AG04450 (cell line): ENCODE measurements around the gene DPY19L3. TPM values are rescaled to one million over a fixed set of nuclear protein-coding genes. Genes with fewer than 3 reads are reported as not detected.
A peak's percentile ranks its signal among the peaks of the same experiment; 100 is the strongest.

Experiments used
- CTCF ChIA-PET: fragments of 300-600, 350-600 bp; formaldehyde crosslinking; extraction: SDS; loops from one replicate; lab custom pipeline; 2022; ENCODE audit warnings: antibody characterized with exemption, inconsistent platforms; lab: Charles Lee
- POLR2A ChIA-PET: fragments of 350-600 bp; formaldehyde crosslinking; extraction: SDS; loops from one replicate; lab custom pipeline; 2021; ENCODE audit warnings: antibody characterized with exemption, inconsistent platforms; lab: Yijun Ruan, JAX
- DNase-seq: peaks from one replicate; pipeline ENCODE4 v3.0.0-alpha.2; 2011; ENCODE audit warnings: low read depth, low spot score
- H3K27ac ChIP-seq: one replicate; pipeline ENCODE4 v1.5.1; 2012; ENCODE audit warnings: low read depth, low read length, control low read depth
- H3K27me3 ChIP-seq: one replicate; pipeline ENCODE4 v1.6.0; 2012; ENCODE audit warnings: low read length; ENCODE audit not compliant: control insufficient read depth, insufficient read depth
- H3K4me3 ChIP-seq: 2 replicates; pipeline ENCODE4 v1.5.1; 2011; ENCODE audit warnings: mild to moderate bottlenecking, low read depth, low read length, control low read depth
- H3K9me3 ChIP-seq: 2 replicates; pipeline ENCODE4 v1.5.1; 2012; ENCODE audit warnings: low read length; ENCODE audit not compliant: control insufficient read depth, insufficient read depth
- CTCF ChIP-seq: IDR thresholded peaks from 2 replicates; pipeline ENCODE4 v1.5.1; 2011; ENCODE audit warnings: low read depth, low read length, control low read depth, inconsistent platforms
- polyA plus RNA-seq: library from polyadenylated mRNA; depleted of rRNA; stranded (reverse); fragments of >200 nt; gene quantifications from 2 replicates; pipeline ENCODE4 v1.2.3, GENCODE V29; 2011

DPY19L3 gene
- polyA plus RNA-seq, 1 experiment, result 39.2 TPM

- no peaks in the 10 kb centered on the region; the same call in 1 of the 2 replicates for H3K9me3 ChIP-seq
- TF ChIP-seq CTCF, result no peak
- CTCF ChIA-PET, result no interaction called here
- H3K27ac ChIP-seq, result no peak overlapping the region
- no peaks in the 10 kb centered on the region for H3K27me3 ChIP-seq
- no peak overlapping the region for H3K4me3 ChIP-seq
- POLR2A ChIA-PET, result no interaction called here
- no peak for DNase-seq
Observed at GRCh38 chr19:32448026-32448425, 42.5 kb downstream of the DPY19L3 start.

GRCh38 chr19:32450217-32450616 is 44.6 kb downstream of the DPY19L3 start:
- ChIA-PET POLR2A (interaction anchor here (1.2 kb wide), 1 partner anchor 45 kb away, joined by 10 read pairs; the partner anchor contains the start of gene DPY19L3), CTCF (interaction anchor here (1.2 kb wide), 1 partner anchor 110 kb away, joined by 3 read pairs; no protein-coding TSS in a partner anchor)
- no peak overlapping the region for H3K27ac ChIP-seq
- peaks cover 2% of the 10 kb centered on the region; the same call in 1 of the 2 replicates for H3K9me3 ChIP-seq
- peak; percentile 32 for DNase-seq
- no peak overlapping the region for H3K4me3 ChIP-seq
- no peaks in the 10 kb centered on the region for H3K27me3 ChIP-seq
- no peak for TF ChIP-seq CTCF

- CTCF ChIA-PET, result interaction anchor here (0.7 to 2.1 kb wide), 2 partner anchors 11 to 12 kb away, joined by 3 to 15 read pairs; no protein-coding TSS in a partner anchor
- POLR2A ChIA-PET, result no interaction called here
- Histone ChIP-seq H3K27ac (no peak overlapping the region), H3K27me3 (no peaks in the 10 kb centered on the region), H3K4me3 (no peak overlapping the region), H3K9me3 (peaks cover 2% of the 10 kb centered on the region; the same call in 1 of the 2 replicates)
- TF ChIP-seq CTCF, result no peak
- no peak for DNase-seq
Observed at GRCh38 chr19:32453736-32454135, 48.2 kb downstream of the DPY19L3 start.

GRCh38 chr19:32456406-32456805 is 50.8 kb downstream of the DPY19L3 start:
- DNase-seq, result no peak
- Histone ChIP-seq H3K27ac (no peak overlapping the region), H3K27me3 (no peaks in the 10 kb centered on the region), H3K9me3 (peaks cover 2% of the 10 kb centered on the region; the same call in 1 of the 2 replicates), H3K4me3 (no peak overlapping the region)
- CTCF ChIA-PET, result no interaction called here
- no peak for TF ChIP-seq CTCF
- POLR2A ChIA-PET, result no interaction called here

GRCh38 chr19:32457571-32458158 is 52.1 kb downstream of the DPY19L3 start:
- DNase-seq, result no peak
- peaks cover 2% of the 10 kb centered on the region; the same call in 1 of the 2 replicates for H3K9me3 ChIP-seq
- H3K27me3 ChIP-seq, result no peaks in the 10 kb centered on the region
- H3K27ac ChIP-seq, result no peak overlapping the region
- POLR2A ChIA-PET, result no interaction called here
- no peak for TF ChIP-seq CTCF
- CTCF ChIA-PET, result no interaction called here
- H3K4me3 ChIP-seq, result no peak overlapping the region
